Suppressor macrophage treated with lipopolysaccharide for 1 hour (primary cell): ENCODE measurements around the gene TRMU.
"Not testable (repeated sequence)": the region's sequence is repeated elsewhere in the genome, so short reads cannot be mapped to it uniquely, and the experiment has no call there.

Source experiments
- DNase-seq, 3 donors: peaks; one replicate each; pipeline ENCODE4 v3.0.0-alpha.2; 2020 to 2022

TRMU gene

DNA sequence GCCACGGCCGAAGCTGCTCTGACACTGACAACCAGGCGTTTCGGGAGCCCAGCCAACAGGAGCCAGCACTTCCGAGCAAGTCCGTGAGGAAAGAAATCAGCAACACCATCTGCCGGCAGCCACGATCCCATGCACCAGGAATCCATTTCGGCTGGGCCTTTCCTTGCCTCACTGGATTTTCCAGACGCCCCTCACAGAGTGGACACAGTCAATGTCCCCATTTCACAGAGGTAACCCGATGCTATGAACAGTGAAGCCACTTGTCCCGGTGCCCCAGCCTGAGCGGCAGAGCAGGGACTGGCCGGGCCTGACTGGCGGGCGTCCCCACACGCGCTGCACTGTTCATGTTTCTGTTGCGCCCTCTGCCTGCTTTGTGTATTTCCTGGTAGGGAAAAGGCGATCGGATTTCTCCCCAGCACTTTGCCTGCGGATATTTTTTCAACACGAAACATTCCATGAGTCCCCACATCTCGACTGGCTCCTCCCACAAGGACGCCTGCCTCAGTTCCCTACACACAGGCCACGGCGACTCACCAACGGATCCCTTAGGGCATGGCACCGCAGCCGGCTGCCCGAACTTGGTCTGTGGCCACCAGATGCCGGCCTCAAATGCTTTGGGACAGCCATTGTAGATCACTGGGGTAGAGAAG is 55.3 kb downstream of the TRMU start:
- no peak for DNase-seq

DNA sequence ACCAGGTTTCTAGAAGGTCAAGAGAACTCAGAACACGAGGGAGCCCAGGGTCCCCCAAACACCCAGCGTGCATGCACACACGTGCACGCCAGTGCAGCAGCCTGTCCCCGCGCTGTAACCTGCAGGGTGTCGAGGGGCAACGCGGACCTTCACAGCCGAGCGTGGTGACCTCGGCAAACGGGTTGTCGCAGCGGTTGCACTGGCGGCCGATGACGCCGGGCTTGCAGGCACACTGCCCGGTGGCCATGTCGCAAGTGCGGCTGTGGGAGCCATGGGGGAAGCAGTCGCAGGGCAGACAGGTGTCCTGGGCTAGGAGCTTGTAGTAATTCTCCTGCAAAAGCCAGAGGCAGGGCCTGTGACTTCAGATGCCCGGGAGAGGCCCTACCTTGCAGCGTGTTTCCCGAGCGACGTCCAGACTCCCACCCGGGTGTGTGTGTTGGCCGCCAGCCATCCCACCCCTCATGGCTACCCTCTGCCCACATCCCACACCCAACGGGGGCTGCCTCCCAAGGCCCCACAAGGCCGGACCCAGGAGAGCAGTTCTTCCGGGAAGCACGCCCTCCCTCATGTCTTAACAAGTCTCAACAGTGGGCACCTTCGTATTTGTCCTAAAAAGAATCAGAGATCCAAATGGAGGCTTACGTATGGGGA is 56.1 kb downstream of the TRMU start:
- no peak for DNase-seq

DNA sequence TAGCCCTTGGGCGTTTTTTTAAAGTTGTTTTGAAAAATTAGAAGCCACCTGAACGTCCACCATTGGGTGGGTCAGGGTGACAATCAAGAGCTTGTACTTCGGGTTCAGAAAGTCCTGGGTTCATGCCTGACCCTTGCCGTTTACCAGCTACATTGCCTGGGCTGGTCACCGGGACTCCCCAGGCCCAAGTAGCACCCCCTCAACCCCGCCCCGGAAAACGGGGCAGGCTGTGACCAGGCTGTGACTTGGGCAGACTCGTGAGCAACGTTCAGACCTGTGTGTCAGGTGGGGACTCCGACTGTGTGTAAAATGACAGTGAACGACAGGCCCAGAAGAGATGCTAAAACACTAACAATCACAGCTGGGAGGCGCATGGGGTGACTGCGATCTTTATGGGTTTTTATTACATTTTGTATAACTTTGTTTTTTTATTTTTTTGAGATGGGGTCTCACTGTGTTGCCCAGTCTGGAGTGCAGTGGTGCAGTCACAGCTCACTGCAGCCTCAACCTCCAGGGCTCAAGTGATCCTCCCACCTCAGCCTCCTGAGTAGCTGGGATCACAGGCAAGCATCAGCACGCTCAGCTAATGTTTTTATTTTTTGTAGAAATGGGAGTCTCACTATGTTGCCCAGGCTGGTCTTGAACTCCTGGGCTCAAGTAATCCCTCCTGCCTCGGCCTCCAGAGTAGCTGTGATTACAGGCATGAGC is 56.8 kb downstream of the TRMU start:
- DNase-seq: no peak

DNA sequence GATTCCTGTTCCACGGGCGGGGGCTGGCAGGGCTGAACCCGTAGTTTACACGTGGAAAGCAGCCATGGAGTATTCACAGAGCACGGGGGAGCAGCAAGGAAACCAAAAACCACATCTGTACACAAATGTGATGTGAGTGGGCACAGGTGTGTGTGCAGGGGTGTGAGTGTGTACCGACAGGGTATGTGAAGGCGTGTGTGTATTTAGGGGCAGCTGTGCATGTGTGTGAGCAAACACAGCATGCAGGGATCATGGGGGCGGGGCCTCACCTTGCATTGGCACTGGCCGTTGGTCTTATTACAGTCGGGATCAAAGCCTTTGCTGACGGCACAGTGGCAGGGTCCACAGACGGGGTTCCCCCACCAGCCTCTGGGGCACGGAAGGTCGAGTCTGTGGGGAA is 58.4 kb downstream of the TRMU start:
- DNase-seq: no peak

DNA sequence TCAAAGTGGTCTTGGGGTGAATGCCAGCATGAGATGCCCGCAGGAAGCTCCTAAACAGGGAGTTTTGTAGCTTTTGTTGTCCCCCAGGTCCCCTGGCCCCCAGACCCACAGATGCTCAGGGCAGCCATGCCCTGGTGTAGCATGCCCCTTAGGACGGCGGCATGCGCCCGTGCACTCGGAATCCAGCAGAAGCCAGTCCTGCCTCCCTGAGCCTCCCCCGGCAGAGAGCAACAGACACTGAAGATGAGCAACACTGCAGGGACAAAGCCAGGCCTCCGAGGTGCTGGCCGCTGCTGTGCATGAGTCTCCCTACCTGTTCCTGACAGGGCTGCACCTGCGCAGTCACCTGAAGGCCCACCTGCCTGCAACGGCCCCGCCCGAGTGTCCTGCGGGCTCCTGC is 59.1 kb downstream of the TRMU start:
- no peak for DNase-seq

DNA sequence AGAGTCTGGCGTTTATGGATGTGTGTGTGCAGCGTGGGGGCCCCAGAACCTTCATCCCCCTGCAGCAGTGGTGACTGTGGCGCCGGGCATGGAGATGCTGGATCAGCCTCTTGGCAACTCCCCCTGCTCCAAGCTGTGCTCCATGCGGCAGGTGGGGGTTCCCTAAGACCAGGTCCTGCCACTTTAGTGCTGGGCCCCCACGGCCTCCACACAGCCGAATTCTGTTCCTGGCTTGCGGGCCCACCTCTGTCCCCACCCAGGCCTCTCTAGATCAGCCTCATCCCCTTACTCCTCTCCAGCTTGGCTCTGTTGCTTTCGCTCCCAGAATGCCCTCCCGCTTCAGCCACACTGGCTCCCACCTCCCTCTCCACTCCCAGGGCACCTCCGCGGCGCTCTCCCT is 59.6 kb downstream of the TRMU start:
- DNase-seq: no peak

DNA sequence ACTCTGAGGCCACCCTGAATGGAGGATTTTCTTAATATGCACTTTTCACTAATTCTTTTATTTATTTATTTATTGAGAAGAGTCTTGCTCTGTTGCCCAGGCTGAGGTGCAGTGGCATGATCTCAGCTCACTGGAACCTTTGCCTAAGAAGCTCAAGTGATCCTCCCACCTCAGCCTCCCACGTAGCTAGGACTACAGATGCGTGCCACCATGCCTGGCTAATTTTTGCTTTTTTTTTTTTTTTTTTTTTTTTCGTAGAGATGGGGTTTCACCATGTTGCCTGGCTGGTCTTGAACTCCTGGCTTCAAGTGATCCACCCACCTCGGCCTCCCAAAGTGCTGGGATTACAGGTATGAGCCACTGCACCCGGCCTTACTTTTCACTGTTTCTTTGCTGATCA is 61.5 kb downstream of the TRMU start:
- DNase-seq: not testable (repeated sequence)

DNA sequence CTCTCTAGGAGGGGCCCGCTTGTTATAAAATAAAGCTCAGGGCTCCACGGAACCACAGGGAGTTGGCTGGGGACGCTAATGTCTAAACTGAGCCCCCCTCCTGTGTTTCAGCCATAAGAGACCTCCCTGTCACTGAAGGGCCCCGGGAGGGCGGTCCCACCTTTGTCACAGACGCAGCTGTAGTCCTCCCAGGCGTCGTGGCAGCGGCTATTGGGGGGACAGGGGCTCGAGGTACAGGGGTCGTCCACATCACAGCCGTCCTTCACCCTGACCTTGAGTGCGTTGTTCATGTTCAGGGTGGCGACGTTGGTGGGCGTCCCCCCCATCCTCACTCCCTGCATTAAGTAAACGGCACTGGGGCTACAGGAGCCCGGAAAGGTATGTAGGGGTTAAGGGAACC is 62.0 kb downstream of the TRMU start:
- DNase-seq: no peak

DNA sequence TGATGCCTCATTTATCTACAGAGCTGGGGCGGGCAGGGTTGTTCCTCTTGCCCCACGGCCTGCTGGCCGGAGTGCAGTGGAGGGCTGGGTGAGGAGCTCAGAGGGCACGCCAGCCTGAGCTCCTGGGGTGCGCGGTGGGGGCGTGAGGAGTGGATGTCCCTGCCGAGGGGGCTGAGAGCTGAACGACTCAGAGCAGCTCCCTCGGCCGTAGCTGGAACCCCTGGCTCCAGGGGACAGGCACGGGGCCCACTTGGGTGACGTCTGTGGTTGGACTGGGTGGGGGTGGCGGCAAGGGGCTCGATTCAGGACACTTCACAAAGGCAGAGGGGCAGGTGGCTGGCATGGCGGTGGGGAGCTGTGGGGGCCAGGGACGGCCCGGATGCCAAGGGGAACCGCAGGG is 62.4 kb downstream of the TRMU start:
- no peak for DNase-seq

DNA sequence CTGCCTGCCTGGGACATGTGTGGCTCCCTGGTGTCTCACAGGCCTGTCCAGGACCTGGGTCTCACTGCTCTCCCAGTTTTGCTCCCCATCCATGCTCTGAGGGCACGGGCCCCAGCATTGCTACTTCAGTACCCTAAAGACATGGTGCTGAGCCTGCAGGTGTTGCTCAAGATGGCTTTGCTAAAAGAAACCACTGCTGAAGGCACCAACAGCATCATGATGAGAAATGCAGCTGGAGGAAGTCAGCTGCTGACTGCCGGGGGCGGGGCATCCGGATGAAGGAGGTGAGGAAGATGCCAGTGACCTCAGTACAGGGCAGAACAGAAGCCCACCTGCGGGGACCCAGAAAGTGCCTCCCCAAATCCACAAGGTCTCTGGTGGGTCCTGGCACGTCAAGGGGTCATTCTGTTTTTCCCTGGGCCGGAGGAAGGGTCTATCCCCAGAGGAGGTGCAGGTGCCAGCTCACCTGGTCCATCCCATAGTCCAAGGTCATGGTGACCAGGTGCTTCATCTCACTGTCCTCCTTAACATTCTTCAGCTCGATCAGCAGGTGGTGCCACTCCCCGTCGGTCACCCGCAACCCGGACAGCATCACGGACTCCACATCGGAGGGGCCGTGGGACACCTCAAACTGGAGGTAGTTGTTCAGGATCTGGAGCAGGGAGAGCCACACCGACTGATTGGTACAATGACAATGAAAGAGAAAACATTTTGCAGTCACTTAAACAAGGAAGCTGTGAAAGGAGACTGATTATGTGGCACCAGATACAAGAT is 63.9 kb downstream of the TRMU start:
- DNase-seq: no peak

DNA sequence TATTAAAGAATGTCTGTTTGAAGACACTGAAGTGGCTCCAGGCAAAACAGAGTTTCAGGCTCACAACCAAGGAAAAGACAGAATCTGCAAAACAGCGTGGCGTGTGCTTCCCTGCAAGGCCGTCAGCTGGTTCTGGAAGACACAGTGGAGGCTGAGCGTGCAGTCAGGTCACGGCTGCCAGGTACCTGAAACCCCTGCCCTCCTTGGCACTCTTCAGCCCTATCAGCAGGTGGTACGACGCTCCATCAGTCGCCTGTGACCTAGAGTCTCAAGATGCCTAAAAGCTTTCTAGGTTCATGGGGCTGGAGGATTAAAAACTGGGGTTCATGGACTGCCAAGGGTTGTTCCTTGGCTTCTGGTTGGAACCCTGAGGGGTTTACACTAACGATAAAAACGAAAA is 65.9 kb downstream of the TRMU start:
- DNase-seq: no peak

DNA sequence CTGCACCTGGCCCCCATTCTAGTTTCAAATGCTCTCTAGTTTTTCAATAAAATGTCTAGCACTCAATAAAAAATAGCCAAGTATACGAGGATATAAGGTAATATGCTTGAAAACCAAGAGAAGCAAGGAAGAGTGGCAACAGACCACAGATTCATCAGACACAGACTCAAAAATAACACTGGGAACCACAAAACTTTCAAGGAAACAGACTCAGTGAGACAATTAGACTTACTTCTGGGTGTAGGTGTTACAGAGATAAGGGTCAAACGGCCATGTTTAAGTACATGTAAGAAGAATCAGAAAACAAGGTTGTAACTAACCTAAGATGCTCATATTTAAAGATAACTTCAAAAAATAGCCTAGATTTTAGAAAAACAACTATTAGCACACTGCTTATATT is 67.0 kb downstream of the TRMU start:
- DNase-seq: no peak

DNA sequence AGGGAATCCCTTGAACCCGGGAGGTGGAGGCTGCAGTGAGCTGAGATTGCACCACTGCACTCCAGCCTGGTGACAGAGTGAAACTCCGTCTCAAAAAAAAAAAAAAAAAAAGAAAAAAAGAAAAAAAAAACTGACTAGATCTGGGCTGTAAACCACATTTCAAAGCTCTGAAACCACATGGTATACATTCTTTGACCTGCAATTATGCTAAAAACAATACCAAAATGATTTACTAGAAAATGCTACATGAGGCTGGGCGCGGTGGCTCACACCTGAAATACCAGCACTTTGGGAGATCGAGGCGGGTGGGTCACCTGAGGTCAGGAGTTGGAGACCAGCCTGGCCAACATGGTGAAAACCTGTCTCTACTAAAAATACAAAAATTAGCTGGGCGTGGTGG is 68.4 kb downstream of the TRMU start:
- DNase-seq: not testable (repeated sequence)

DNA sequence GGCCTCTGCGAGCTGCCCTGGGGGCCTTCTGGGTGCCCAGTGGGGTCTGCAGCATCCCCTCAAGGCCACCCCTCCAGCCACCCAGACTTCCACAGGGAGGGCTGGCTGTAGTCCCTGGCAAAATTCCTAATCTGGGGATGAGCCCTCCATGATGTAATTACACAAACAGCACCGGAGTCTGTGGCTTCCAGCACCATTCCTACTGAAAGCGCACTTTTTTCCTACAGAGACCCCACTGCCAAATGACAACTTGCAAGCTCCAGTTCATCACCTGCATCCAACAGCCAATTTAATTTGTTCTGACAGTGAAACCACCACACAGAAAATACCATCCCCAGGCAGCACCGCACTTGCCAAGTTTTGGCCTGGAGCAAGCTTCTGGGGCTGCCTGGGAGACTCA is 70.4 kb downstream of the TRMU start:
- DNase-seq: no peak

DNA sequence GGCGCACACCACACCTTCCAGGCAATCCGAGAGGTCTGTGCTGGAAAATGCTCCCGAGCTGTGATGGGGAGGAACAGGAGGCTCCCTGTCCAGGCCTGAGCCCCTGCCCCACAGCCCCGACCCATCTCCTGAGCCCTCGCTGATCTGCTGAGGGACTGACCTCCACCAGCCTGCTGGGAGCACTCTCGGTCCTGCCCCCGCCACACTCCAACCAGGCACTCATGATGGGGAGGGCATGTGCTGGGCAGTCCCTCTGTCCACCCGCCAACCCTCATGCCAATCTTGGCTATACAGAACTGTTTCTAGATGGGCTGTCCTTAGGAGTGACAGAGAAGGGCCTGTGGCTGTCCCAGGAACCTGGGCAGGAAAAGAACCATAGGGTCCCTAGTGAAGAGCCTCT is 70.8 kb downstream of the TRMU start:
- no peak for DNase-seq

DNA sequence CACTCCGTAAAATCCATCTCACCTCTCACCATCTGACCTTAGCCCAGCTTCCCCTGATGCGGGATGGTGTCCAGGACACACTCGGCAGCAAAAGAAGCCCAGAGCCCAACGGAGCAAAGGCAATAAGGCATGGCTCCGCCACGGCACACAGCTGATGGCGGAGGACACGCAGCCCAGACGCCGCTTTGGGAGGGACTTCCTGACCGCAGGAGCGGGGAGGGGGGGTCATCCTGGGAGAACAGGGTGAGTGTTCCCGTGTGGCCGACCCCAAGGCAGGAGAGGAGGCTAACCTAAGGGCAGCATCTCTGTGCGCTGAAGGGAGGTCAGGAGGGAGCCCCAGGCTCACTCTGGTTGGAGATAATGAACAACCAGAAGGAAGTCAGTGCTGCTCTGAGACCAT is 71.3 kb downstream of the TRMU start:
- DNase-seq: no peak
